ENCODE measurements around the gene AJAP1. TPM values are rescaled to one million over a fixed set of nuclear protein-coding genes. Genes with fewer than 3 reads are reported as not detected.

AJAP1 gene
- total RNA-seq, 1 donor from 2014 or later: 0.35 TPM

DNA sequence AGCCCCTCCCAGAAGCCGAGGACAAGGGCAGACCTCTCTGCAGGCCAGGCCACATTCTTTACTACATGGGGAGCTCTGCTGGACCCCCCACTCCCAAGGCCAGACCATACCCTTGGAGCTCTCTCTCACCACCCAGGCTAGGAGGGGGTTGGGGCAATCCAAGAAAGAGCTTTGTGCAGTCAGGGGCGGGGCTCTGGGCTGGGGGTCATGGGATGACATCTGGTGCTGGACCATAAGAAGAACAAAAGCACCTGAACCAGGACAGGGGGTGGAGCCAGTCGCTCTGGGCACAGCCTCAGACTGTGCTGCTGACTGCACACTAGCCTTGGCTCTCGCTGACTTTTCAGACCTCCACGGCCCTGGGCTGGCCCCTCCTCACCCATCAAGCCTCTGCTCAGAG, 23.1 kb upstream of the AJAP1 start:
- H3K9me3 Mint-ChIP-seq (ENCODE audit: unreplicated experiment): no peaks in the 10 kb centered on the region
- H3K4me1 Mint-ChIP-seq (ENCODE audit: unreplicated experiment): no peaks in the 10 kb centered on the region
- H3K4me3 Mint-ChIP-seq (ENCODE audit: unreplicated experiment): no peak overlapping the region
- no peaks in the 10 kb centered on the region for H3K27me3 Mint-ChIP-seq (ENCODE audit: unreplicated experiment)
- H3K27ac Mint-ChIP-seq (ENCODE audit: unreplicated experiment): no peak overlapping the region
- no peaks in the 10 kb centered on the region for H3K36me3 Mint-ChIP-seq (ENCODE audit: unreplicated experiment)
- TF ChIP-seq, protein P1, sequence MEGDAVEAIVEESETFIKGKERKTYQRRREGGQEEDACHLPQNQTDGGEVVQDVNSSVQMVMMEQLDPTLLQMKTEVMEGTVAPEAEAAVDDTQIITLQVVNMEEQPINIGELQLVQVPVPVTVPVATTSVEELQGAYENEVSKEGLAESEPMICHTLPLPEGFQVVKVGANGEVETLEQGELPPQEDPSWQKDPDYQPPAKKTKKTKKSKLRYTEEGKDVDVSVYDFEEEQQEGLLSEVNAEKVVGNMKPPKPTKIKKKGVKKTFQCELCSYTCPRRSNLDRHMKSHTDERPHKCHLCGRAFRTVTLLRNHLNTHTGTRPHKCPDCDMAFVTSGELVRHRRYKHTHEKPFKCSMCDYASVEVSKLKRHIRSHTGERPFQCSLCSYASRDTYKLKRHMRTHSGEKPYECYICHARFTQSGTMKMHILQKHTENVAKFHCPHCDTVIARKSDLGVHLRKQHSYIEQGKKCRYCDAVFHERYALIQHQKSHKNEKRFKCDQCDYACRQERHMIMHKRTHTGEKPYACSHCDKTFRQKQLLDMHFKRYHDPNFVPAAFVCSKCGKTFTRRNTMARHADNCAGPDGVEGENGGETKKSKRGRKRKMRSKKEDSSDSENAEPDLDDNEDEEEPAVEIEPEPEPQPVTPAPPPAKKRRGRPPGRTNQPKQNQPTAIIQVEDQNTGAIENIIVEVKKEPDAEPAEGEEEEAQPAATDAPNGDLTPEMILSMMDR (IDR thresholded peaks at IDR 0.05): no peak
- no peak for DNase-seq (ENCODE audit: extremely low spot score, unreplicated experiment)

DNA sequence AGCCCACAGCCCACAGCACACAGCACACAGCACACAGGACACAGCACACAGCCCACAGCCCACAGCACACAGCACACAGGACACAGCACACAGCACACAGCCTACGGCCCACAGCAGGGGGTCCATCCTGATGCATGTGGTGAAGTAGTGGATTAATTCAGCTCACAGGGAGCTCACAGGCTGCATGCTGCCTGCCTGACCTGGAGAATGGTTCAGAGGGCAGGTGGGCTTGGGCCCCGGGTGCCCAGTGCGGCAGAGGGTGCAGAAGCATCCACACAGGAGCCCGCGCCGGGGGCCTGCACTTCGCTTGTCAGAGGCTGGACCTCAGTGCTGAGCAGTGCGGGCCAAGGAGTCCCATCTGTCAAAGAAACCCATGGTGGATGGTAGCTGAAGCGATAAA, 21.1 kb upstream of the AJAP1 start:
- Mint-ChIP-seq H3K4me1 (ENCODE audit: unreplicated experiment) (no peaks in the 10 kb centered on the region), H3K4me3 (ENCODE audit: unreplicated experiment) (no peak overlapping the region), H3K36me3 (ENCODE audit: unreplicated experiment) (no peaks in the 10 kb centered on the region), H3K9me3 (ENCODE audit: unreplicated experiment) (no peaks in the 10 kb centered on the region), H3K27me3 (ENCODE audit: unreplicated experiment) (no peaks in the 10 kb centered on the region), H3K27ac (ENCODE audit: unreplicated experiment) (no peak overlapping the region)
- DNase-seq (ENCODE audit: extremely low spot score, unreplicated experiment): no peak
- TF ChIP-seq, protein P1 (IDR thresholded peaks at IDR 0.05): no peak

DNA sequence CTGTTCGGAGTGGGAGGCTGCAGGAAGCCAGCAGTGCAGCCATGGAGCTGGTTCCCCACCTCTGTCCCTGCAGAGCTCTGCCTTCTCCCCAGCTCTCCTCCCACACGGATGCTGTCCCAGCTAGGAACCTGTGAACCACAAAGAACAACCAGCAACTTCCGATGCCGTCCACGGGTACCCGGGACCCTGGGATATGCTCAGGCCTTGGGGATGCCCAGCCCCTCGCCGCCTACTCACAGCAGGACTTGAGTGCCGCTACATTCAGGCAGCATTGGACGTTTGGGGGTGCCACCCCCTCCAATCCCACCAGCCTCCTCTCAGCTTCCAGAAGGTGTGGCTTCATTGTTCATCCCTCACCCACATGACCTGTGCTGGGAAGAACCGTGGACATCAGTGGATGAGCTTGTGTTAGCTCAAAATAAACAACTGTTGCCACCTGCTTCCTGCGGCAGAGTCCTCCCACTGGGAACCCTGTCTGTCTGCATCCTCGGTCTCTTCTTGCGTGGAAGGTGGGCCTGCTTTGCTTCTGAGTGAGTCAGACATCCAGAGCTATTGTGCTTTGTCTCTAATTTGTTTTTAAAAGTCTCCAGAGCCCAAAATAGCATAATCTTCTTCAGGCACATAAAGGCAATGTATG, 20.1 kb upstream of the AJAP1 start:
- no peaks in the 10 kb centered on the region for H3K4me1 Mint-ChIP-seq (ENCODE audit: unreplicated experiment)
- H3K27me3 Mint-ChIP-seq (ENCODE audit: unreplicated experiment): no peaks in the 10 kb centered on the region
- H3K4me3 Mint-ChIP-seq (ENCODE audit: unreplicated experiment): no peak overlapping the region
- H3K9me3 Mint-ChIP-seq (ENCODE audit: unreplicated experiment): no peaks in the 10 kb centered on the region
- H3K36me3 Mint-ChIP-seq (ENCODE audit: unreplicated experiment): no peaks in the 10 kb centered on the region
- TF ChIP-seq, protein P1 (IDR thresholded peaks at IDR 0.05): no peak
- DNase-seq (ENCODE audit: extremely low spot score, unreplicated experiment): no peak
- no peak overlapping the region for H3K27ac Mint-ChIP-seq (ENCODE audit: unreplicated experiment)

DNA sequence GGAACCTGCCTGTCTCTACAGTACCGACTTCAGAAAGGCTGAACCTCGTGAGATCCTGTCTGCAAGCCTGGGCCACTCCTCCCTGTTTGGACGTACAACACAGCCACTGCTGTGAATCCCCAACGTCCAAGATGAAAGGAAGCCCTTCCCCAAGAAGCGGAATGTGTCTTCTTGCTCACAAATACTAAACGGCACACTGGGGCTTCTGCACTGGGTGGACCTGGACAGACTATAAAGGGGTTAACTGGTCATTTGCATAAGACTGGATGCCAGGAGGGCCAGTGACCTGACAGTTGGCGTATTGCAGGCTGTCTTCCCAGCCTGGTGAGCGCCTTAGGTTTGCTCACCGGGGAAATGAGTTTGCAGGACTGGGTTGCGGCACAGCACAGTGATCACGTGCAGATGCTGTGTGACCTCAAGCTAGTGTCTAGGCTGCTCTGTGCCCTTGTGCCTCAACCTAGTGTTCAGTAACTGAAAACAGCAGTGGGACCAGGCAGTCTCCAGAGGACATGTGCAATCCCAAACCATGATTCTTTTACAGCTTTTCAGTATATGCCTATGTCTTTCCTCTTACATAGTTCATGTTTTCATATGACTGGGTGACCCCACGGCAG, 19.5 kb upstream of the AJAP1 start:
- TF ChIP-seq, protein P1 (IDR thresholded peaks at IDR 0.05): no peak
- no peaks in the 10 kb centered on the region for H3K27me3 Mint-ChIP-seq (ENCODE audit: unreplicated experiment)
- H3K36me3 Mint-ChIP-seq (ENCODE audit: unreplicated experiment): no peaks in the 10 kb centered on the region
- no peak overlapping the region for H3K27ac Mint-ChIP-seq (ENCODE audit: unreplicated experiment)
- no peak overlapping the region for H3K4me3 Mint-ChIP-seq (ENCODE audit: unreplicated experiment)
- no peak for DNase-seq (ENCODE audit: extremely low spot score, unreplicated experiment)
- no peaks in the 10 kb centered on the region for H3K9me3 Mint-ChIP-seq (ENCODE audit: unreplicated experiment)
- no peaks in the 10 kb centered on the region for H3K4me1 Mint-ChIP-seq (ENCODE audit: unreplicated experiment)

DNA sequence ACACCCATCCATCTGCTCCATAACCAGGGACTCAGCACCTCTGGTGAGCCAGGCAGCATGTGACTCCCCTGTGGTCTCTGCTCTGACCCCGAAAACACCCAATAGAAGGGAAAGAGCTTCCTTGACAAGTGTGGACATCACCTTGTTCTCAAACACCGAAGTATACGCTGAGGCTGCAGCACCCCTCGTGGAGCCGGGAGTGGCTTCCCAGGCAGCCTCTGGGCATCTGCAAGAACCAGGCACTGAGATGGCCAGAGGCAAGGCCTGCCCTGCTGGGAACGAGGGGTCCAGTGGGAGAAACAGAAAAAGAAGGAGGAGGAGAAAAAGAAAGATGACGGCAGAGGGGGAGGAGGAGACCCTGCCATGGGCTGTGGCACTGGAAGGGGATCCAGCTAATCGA, 18.2 kb upstream of the AJAP1 start:
- H3K27ac Mint-ChIP-seq (ENCODE audit: unreplicated experiment): no peak overlapping the region
- H3K27me3 Mint-ChIP-seq (ENCODE audit: unreplicated experiment): no peaks in the 10 kb centered on the region
- peaks cover 6% of the 10 kb centered on the region for H3K9me3 Mint-ChIP-seq (ENCODE audit: unreplicated experiment)
- no peaks in the 10 kb centered on the region for H3K36me3 Mint-ChIP-seq (ENCODE audit: unreplicated experiment)
- DNase-seq (ENCODE audit: extremely low spot score, unreplicated experiment): no peak
- H3K4me3 Mint-ChIP-seq (ENCODE audit: unreplicated experiment): no peak overlapping the region
- H3K4me1 Mint-ChIP-seq (ENCODE audit: unreplicated experiment): no peaks in the 10 kb centered on the region
- TF ChIP-seq, protein P1 (IDR thresholded peaks at IDR 0.05): no peak

All from osteocyte (in vitro differentiated cells).